SK-N-SH (cell line): ENCODE data around the gene HOXB5. TPM values are rescaled to one million over a fixed set of nuclear protein-coding genes. Genes with fewer than 3 reads are reported as not detected.

ENCODE experiments used
- CTCF ChIA-PET: fragments of 300-600, 350-600 bp; formaldehyde crosslinking; extraction: SDS; loops from one replicate; lab custom pipeline; 2021; lab: Yijun Ruan, JAX
- POLR2A ChIA-PET: fragments of 350-600 bp; sonication (Branson Sonifier 250); formaldehyde crosslinking; extraction: SDS; loops from one replicate; lab custom pipeline; 2020; ENCODE audit warnings: antibody characterized with exemption, inconsistent platforms; lab: Yijun Ruan, JAX
- DNase-seq: peaks from one replicate; pipeline ENCODE4 v3.0.0; 2012
- H2AFZ ChIP-seq: fragments of 200-600 bp; sonication (generic); 2 replicates; pipeline ENCODE4 v1.8.1; 2016; ENCODE audit warnings: antibody characterized with exemption, mild to moderate bottlenecking, low read depth
- H3F3A ChIP-seq: fragments of 200-600 bp; sonication (generic); replicated peaks from 2 replicates; pipeline ENCODE3; 2016; ENCODE audit warnings: antibody characterized with exemption, mild to moderate bottlenecking; ENCODE audit not compliant: insufficient read depth
- H3K27ac ChIP-seq, 2 experiments: fragments of 200-500 bp in 1 of 2; fragments of 200-600 bp in 1 of 2; sonication (Bioruptor generic) in 1 of 2; sonication (generic), shearing (Covaris generic) in 1 of 2; 2 replicates each; pipeline versions ENCODE4 v1.5.1 to v1.6.1; 2014 to 2016; ENCODE audit warnings: low read depth in 2 of 2, inconsistent platforms in 1 of 2, low read length in 1 of 2, mild to moderate bottlenecking in 1 of 2, mixed read lengths in 1 of 2
- H3K27me3 ChIP-seq: fragments of 200-600 bp; sonication (generic), shearing (Covaris generic); 2 replicates; pipeline ENCODE4 v1.6.1; 2016; ENCODE audit warnings: mixed run types; ENCODE audit not compliant: insufficient read depth
- H3K36me3 ChIP-seq, 2 experiments: fragments of 200-500 bp in 1 of 2; fragments of 200-600 bp in 1 of 2; sonication (Bioruptor generic) in 1 of 2; sonication (generic) in 1 of 2; replicated peaks in 1 of 2; 2 replicates each; pipeline versions ENCODE3 to v1.5.1; 2014 to 2016; ENCODE audit warnings: low read length in 1 of 2, mild to moderate bottlenecking in 1 of 2; ENCODE audit not compliant: insufficient read depth in 2 of 2, control insufficient read depth in 1 of 2
- H3K4me1 ChIP-seq, 2 experiments: fragments of 200-500 bp in 1 of 2; fragments of 200-600 bp in 1 of 2; sonication (Bioruptor generic) in 1 of 2; sonication (generic), shearing (Covaris generic) in 1 of 2; 2 replicates each; pipeline versions ENCODE4 v1.5.1 to v1.6.1; 2014 to 2016; ENCODE audit warnings: low read depth in 1 of 2, low read length in 1 of 2, mixed run types in 1 of 2; ENCODE audit not compliant: insufficient read depth in 2 of 2, control insufficient read depth in 1 of 2
- H3K4me2 ChIP-seq: fragments of 200-600 bp; sonication (generic), shearing (Covaris generic); 2 replicates; pipeline ENCODE4 v1.6.1; 2017; ENCODE audit warnings: mixed run types
- H3K4me3 ChIP-seq, 2 experiments: fragments of 200-500 bp in 1 of 2; fragments of 200-600 bp in 1 of 2; sonication (Bioruptor generic) in 1 of 2; sonication (generic), shearing (Covaris generic) in 1 of 2; 2 replicates each; pipeline versions ENCODE4 v1.5.1 to v1.8.1; 2014 to 2016; ENCODE audit warnings: low read depth in 2 of 2, inconsistent platforms in 1 of 2, low read length in 1 of 2, mild to moderate bottlenecking in 1 of 2, mixed read lengths in 1 of 2, moderate library complexity in 1 of 2
- H3K79me2 ChIP-seq: fragments of 200-600 bp; sonication (generic); 2 replicates; pipeline ENCODE4 v1.8.1; 2017; ENCODE audit warnings: mild to moderate bottlenecking; ENCODE audit not compliant: insufficient read depth
- H3K9ac ChIP-seq: fragments of 200-600 bp; sonication (generic); 2 replicates; pipeline ENCODE4 v1.6.1; 2017; ENCODE audit warnings: mixed run types
- H3K9me2 ChIP-seq: fragments of 200-600 bp; sonication (generic); 2 replicates; pipeline ENCODE4 v1.6.1; 2017; ENCODE audit warnings: mixed run types
- H3K9me3 ChIP-seq: fragments of 200-600 bp; sonication (generic); 2 replicates; pipeline ENCODE4 v1.6.1; 2017; ENCODE audit warnings: mixed run types, mild to moderate bottlenecking, moderate library complexity
- H4K20me1 ChIP-seq: fragments of 200-600 bp; sonication (generic); 2 replicates; pipeline ENCODE4 v1.6.1; 2017; ENCODE audit warnings: mild to moderate bottlenecking, mixed run types; ENCODE audit not compliant: insufficient read depth
- EP300 ChIP-seq, 2 experiments: IDR thresholded peaks; 2 replicates each; pipeline versions ENCODE4 v1.4.0 to v1.6.1; 2012; ENCODE audit warnings: borderline replicate concordance in 1 of 2, low read depth in 1 of 2, low read length in 1 of 2
- EZH2phosphoT487 ChIP-seq: fragments of 200-600 bp; sonication (generic); IDR thresholded peaks from 2 replicates; pipeline ENCODE4 v1.6.1; 2017; ENCODE audit warnings: low read depth, mixed run types, mild to moderate bottlenecking, antibody characterized with exemption, moderate library complexity, borderline replicate concordance
- GATA2 ChIP-seq: sonication (generic); formaldehyde crosslinking; IDR thresholded peaks from 2 replicates; pipeline ENCODE4 v1.5.0; 2020; ENCODE audit warnings: mild to moderate bottlenecking, missing genetic modification reagents
- MAX ChIP-seq: IDR thresholded peaks from 2 replicates; pipeline ENCODE4 v1.4.0; 2012; ENCODE audit warnings: low read depth
- PBX3 ChIP-seq: IDR thresholded peaks from 2 replicates; pipeline ENCODE4; 2012
- SIN3A ChIP-seq: IDR thresholded peaks from 2 replicates; pipeline ENCODE4 v1.6.1; 2012; ENCODE audit warnings: low read depth, mild to moderate bottlenecking, low read length, moderate library complexity, borderline replicate concordance
- WGBS: methylation state at CpG from one replicate; pipeline ENCODE4 v1.1.6; 2017; ENCODE audit warnings: low lambda C conversion rate; 5-methylcytosine and 5-hydroxymethylcytosine counted together
- polyA plus RNA-seq, 3 experiments: library from polyadenylated mRNA; depleted of rRNA; stranded (reverse); fragments of >200 nt; gene quantifications; 2 replicates each; pipeline ENCODE4 v1.2.3, GENCODE V29; 2012
- TF ChIP-seq, protein P1 (sequence below): IDR thresholded peaks from 2 replicates; pipeline ENCODE4 v1.4.0; 2012; ENCODE audit warnings: low read depth, borderline replicate concordance

The HOXB5 gene
- polyA plus RNA-seq, 1 of the 3 experiments (the other 2 are of a cell fraction): not detected

GRCh38 chr17:48577330-48577945 is 16.1 kb downstream of the HOXB5 start:
- H3K79me2 ChIP-seq: no peaks in the 10 kb centered on the region

DNA sequence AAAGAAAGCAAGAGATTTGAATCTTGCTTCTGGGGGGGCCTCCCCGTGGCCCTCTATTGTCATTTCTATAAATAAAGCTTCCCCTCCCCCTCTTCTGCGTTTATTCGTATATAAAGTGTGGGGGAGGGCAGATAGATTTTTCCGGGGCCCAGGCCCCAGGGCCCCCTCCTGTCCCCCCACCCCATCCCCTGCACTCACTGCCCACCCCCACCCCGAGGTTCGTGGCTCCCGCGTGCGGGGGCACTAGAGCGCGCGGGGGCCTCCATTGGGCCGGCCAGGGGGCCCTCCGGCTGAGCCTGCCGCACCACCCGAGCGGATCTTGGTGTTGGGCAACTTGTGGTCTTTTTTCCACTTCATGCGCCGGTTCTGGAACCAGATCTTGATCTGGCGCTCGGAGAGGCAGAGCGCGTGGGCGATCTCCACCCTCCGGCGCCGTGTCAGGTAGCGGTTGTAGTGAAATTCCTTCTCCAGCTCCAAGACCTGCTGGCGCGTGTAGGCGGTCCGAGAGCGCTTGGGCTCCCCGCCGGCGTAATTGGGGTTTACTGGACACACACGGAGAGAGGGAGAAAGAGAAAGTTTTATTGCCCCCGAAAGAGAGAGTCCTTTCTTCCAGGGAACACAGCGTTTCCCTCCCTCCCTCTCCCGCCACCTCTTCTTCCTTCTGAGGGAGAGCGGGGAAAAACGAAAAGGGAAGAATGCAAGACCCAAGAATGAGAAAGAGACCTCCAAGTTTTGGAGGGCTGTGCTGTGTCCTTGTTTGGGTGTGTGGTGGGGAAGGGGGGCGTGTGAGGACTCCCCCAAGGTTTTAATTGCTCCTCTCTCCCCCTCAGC is 16.9 kb downstream of the HOXB5 start:
- Histone ChIP-seq H3F3A (peaks cover 4% of the 10 kb centered on the region), H3K36me3 (no peaks in the 10 kb centered on the region), H3K9me3 (no peaks in the 10 kb centered on the region), H3K4me2 (no peak overlapping the region), H3K27ac (no peak overlapping the region), H3K9ac (no peak overlapping the region), H3K27me3 (peaks cover 94% of the 10 kb centered on the region), H3K4me3 (no peak overlapping the region), H3K79me2 (no peaks in the 10 kb centered on the region), H4K20me1 (peaks cover 9% of the 10 kb centered on the region; the same call in 1 of the 2 replicates), H2AFZ (no peak overlapping the region), H3K9me2 (no peaks in the 10 kb centered on the region), H3K4me1 (no peaks in the 10 kb centered on the region; a peak in 1 of 4 replicates)
- no peak for DNase-seq
- ChIA-PET CTCF (interaction anchor here (0.8 to 1.4 kb wide), 3 partner anchors 17 to 41 kb away, joined by 3 to 5 read pairs (median 3); no protein-coding TSS in a partner anchor), POLR2A (no interaction called here)
- TF ChIP-seq PBX3 (no peak), EZH2phosphoT487 (0 out of 2 replicates have a peak, but pooled peaks have one; percentile 19)
- TF ChIP-seq, protein P1, sequence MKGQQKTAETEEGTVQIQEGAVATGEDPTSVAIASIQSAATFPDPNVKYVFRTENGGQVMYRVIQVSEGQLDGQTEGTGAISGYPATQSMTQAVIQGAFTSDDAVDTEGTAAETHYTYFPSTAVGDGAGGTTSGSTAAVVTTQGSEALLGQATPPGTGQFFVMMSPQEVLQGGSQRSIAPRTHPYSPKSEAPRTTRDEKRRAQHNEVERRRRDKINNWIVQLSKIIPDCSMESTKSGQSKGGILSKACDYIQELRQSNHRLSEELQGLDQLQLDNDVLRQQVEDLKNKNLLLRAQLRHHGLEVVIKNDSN: no peak
- WGBS: 23% methylated on average over 41 of the region's 43 CpGs

More at GRCh38 chr17:48577330-48577945, 16.1 kb downstream of the HOXB5 start:
- no peaks in the 10 kb centered on the region; a peak in 1 of 4 replicates for H3K4me1 ChIP-seq
- H3F3A ChIP-seq: peaks cover 4% of the 10 kb centered on the region
- H3K9me2 ChIP-seq: no peaks in the 10 kb centered on the region
- H3K4me3 ChIP-seq: no peak overlapping the region
- H3K27ac ChIP-seq: no peak overlapping the region
- H3K36me3 ChIP-seq: no peaks in the 10 kb centered on the region
- no peak for DNase-seq
- no peak overlapping the region for H3K9ac ChIP-seq
- POLR2A ChIA-PET: no interaction called here
- H3K9me3 ChIP-seq: no peaks in the 10 kb centered on the region
- CTCF ChIA-PET: interaction anchor here (0.8 to 1.4 kb wide), 3 partner anchors 16 to 41 kb away, joined by 3 to 5 read pairs (median 3); no protein-coding TSS in a partner anchor
- 24% methylated on average over 18 of the region's 19 CpGs for WGBS
- TF ChIP-seq SIN3A: no peak
- no peak for TF ChIP-seq EP300 (IDR thresholded peaks at IDR 0.05; ENCODE audit: borderline replicate concordance in 1 of 2, low read depth in 1 of 2, low read length in 1 of 2)
- no peak for TF ChIP-seq GATA2 (CRISPR knock-in tag)
- TF ChIP-seq MAX: no peak
- H2AFZ ChIP-seq: no peak overlapping the region
- H3K4me2 ChIP-seq: no peak overlapping the region
- H4K20me1 ChIP-seq: peaks cover 9% of the 10 kb centered on the region; the same call in 1 of the 2 replicates
- H3K27me3 ChIP-seq: peaks cover 94% of the 10 kb centered on the region
